Heart left ventricle (tissue), 16 donors: Measurements from ENCODE around the gene ANKRD11. TPM values are rescaled to one million over a fixed set of nuclear protein-coding genes. Genes with fewer than 3 reads are reported as not detected.

Experiments
- ATAC-seq, 4 donors: fragments of 200-7000 bp; cut with Tn5 transposase; one replicate each; pipeline ENCODE4 v1.9.1; 2020 to 2022; ENCODE audit warnings: moderate library complexity in 4 of 4, mild to moderate bottlenecking in 3 of 4, moderate number of reproducible peaks in 1 of 4
- DNase-seq, 5 donors: peaks; one replicate each; pipeline ENCODE4 v3.0.0-alpha.2; 2020
- H3K27ac ChIP-seq, 12 donors: fragments of 200-600 bp; sonication (generic) in 4 of 12; one replicate each; pipeline versions ENCODE4 v1.5.0 to v1.8.0; 2016 to 2022; ENCODE audit warnings: mild to moderate bottlenecking in 2 of 12
- H3K27me3 ChIP-seq, 9 donors: fragments of 200-600 bp; sonication (generic) in 2 of 9; one replicate each; pipeline versions ENCODE4 v1.5.1 to v1.8.0; 2016 to 2022; ENCODE audit warnings: mild to moderate bottlenecking in 3 of 9
- H3K36me3 ChIP-seq, 9 donors: fragments of 200-600 bp; sonication (generic) in 2 of 9; one replicate each; pipeline versions ENCODE4 v1.5.0 to v1.8.0; 2018 to 2022; ENCODE audit warnings: mild to moderate bottlenecking in 2 of 9
- H3K4me1 ChIP-seq, 12 donors: fragments of 200-600 bp; sonication (generic) in 4 of 12; one replicate each; pipeline versions ENCODE4 v1.5.0 to v1.8.0; 2016 to 2022; ENCODE audit warnings: mild to moderate bottlenecking in 3 of 12
- H3K4me3 ChIP-seq, 12 donors: fragments of 200-600 bp; sonication (generic) in 4 of 12; one replicate each; pipeline versions ENCODE4 v1.5.0 to v1.8.0; 2017 to 2022; ENCODE audit warnings: mild to moderate bottlenecking in 9 of 12, moderate library complexity in 4 of 12
- H3K9me3 ChIP-seq, 12 donors: fragments of 200-600 bp; sonication (generic) in 4 of 12; one replicate each; pipeline versions ENCODE4 v1.5.0 to v1.8.0; 2016 to 2022; ENCODE audit warnings: mild to moderate bottlenecking in 1 of 12
- CTCF ChIP-seq, 12 donors: fragments of 200-600 bp; sonication (generic) in 4 of 12; IDR thresholded peaks; one replicate each; pipeline versions ENCODE4 v1.5.0 to v1.8.0; 2018 to 2022; ENCODE audit warnings: antibody characterized with exemption in 12 of 12, mild to moderate bottlenecking in 5 of 12
- POLR2A ChIP-seq, 2 donors: fragments of 450-650 bp; IDR thresholded peaks; one replicate each; pipeline ENCODE4 v1.6.1; 2017; ENCODE audit warnings: antibody characterized with exemption in 2 of 2, mild to moderate bottlenecking in 2 of 2, moderate library complexity in 2 of 2
- WGBS, 4 donors: extraction: QIAGEN DNeasy Blood & Tissue Kit in 2 of 4; methylation state at CpG; one replicate each; pipeline versions ENCODE4 v1.1.5 to v1.1.7; 2013 to 2018; 5-methylcytosine and 5-hydroxymethylcytosine counted together
- intact Hi-C, 10 donors: fragments of 100-400 bp; cut with DNase I; formaldehyde crosslinking; loops; one replicate each; pipeline versions ENCODE4 v1.11.1 to v1.14.2; 2022
- polyA plus RNA-seq, 2 donors: library from polyadenylated mRNA; stranded (reverse); fragments of 200-250 nt; gene quantifications; one replicate each; pipeline ENCODE4 v1.2.3, GENCODE V29; 2013
- total RNA-seq, 9 donors: library from RNA; depleted of rRNA in 2 of 9; stranded (reverse); fragments of >200 nt in 2 of 9; fragmentation: NEBNext Ultra II Directional in 3 of 9; extraction: Animal tissue kit (Norgen Biotek cat#: 25700) in 3 of 9; gene quantifications; one replicate each; pipeline versions ENCODE4 v1.1.0 to v1.2.4, GENCODE V29; 2016 to 2023
- donor health status: ischemic (EF 13 %, LVEDD 7.1; RV severe dilation, severe dysfunction).
- donor health status: healthy with polysubstance abuse.
- donor health status: DM: no; HTN: yes; CAD: no.
- donor health status: DM: no; HTN: no; CAD: no.
- donor health status: ischemic (EF 25% LVEDD 6.9; RV normal size, moderate dysfunction).
- donor health status: ischemic (EF 25% LVEDD 5.7; RV mildly dilated, moderate dysfunction).
- donor health status: healthy.
- donor health status: DM: yes; HTN: yes; CAD: no.
- donor health status: ischemic (EF 35%, LVEDD 5.7; RV mildly dilated, moderate dysfunction).
- donor health status: nonischemic (EF 11% LVEDD 7.7; RV severe dilation, severe dysfunction).
- donor health status: DM: yes; HTN: yes; CAD: no.
- donor health status: PGD.
- donor health status: ischemic (EF 29% LVEDD 5.4; RV normal size, mild dysfunction).
- donor health status: nonischemic (EF 23%, LVEDD 6.1; RV moderate dilation, normal function).

ANKRD11 gene
- total and polyA plus RNA-seq, 11 donors: 53.6 to 123 (median 67.7) TPM

- ATAC-seq (no peak), DNase-seq (no peak)
- H3K36me3 ChIP-seq: no peaks in the 10 kb centered on the region
- H3K4me1 ChIP-seq: peaks cover 0 to 15% (median 11%) of the 10 kb centered on the region in 12 donors
- WGBS, 4 donors: 75 to 79% (median 76%) methylated on average over 18 of the region's 18 CpGs
- peaks cover 0 to 21% (median 6%) of the 10 kb centered on the region in 9 donors for H3K27me3 ChIP-seq
- TF ChIP-seq CTCF (IDR thresholded peaks at IDR 0.05) (no peak), POLR2A (IDR thresholded peaks at IDR 0.05) (no peak)
- H3K27ac ChIP-seq: no peak overlapping the region
- peaks cover 0 to 6% (median 0%) of the 10 kb centered on the region in 12 donors for H3K9me3 ChIP-seq
- peak overlapping the region in 7 of 12 donors; percentile 41 to 54 (median 50) for H3K4me3 ChIP-seq
- intact Hi-C loops: no loop called here
Measured at GRCh38 chr16:89257757-89258465, 232.4 kb downstream of the ANKRD11 start.

- peaks cover 0 to 3% (median 0%) of the 10 kb centered on the region in 12 donors for H3K9me3 ChIP-seq
- peaks cover 0 to 15% (median 11%) of the 10 kb centered on the region in 12 donors for H3K4me1 ChIP-seq
- peaks cover 0 to 21% (median 6%) of the 10 kb centered on the region in 9 donors for H3K27me3 ChIP-seq
- intact Hi-C loops: no loop called here
- ATAC-seq (peak in 2 of 4 donors; percentile 51 to 56), DNase-seq (no peak)
- H3K27ac ChIP-seq: no peak overlapping the region
- no peaks in the 10 kb centered on the region for H3K36me3 ChIP-seq
- 2 to 3% (median 2%) methylated on average over 17 to 44 of the region's 44 CpGs for WGBS, 4 donors
- TF ChIP-seq CTCF (IDR thresholded peaks at IDR 0.05) (no peak), POLR2A (IDR thresholded peaks at IDR 0.05) (no peak)
- H3K4me3 ChIP-seq: peak overlapping the region in 11 of 12 donors; percentile 22 to 58 (median 44)
Measured at GRCh38 chr16:89257281-89257731, 233.1 kb downstream of the ANKRD11 start.

GRCh38 chr16:89256651-89257254, 233.6 kb downstream of the ANKRD11 start:
- peaks cover 0 to 21% (median 6%) of the 10 kb centered on the region in 9 donors for H3K27me3 ChIP-seq
- ATAC-seq (peak in 3 of 4 donors; percentile 78 to 90 (median 83)), DNase-seq (peak in 2 of 5 donors; percentile 66 to 68)
- peaks cover 0 to 15% (median 11%) of the 10 kb centered on the region in 12 donors for H3K4me1 ChIP-seq
- TF ChIP-seq POLR2A (IDR thresholded peaks at IDR 0.05): no peak
- TF ChIP-seq CTCF (IDR thresholded peaks at IDR 0.05): no peak
- H3K9me3 ChIP-seq: no peaks in the 10 kb centered on the region
- H3K4me3 ChIP-seq: peak overlapping the region in 11 of 12 donors; percentile 22 to 58 (median 44)
- no peak overlapping the region for H3K27ac ChIP-seq
- H3K36me3 ChIP-seq: no peaks in the 10 kb centered on the region
- intact Hi-C loops: no loop called here
- 5 to 14% (median 9%) methylated on average over 14 to 57 of the region's 57 CpGs for WGBS, 4 donors
